MV-4-11 (cell line): ENCODE measurements around the gene ANGPTL8.

Experiments used
- DNase-seq: peaks from one replicate; lab custom pipeline; 2025; lab: John Stamatoyannopoulos, UW

ANGPTL8 gene, protein sequence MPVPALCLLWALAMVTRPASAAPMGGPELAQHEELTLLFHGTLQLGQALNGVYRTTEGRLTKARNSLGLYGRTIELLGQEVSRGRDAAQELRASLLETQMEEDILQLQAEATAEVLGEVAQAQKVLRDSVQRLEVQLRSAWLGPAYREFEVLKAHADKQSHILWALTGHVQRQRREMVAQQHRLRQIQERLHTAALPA

DNA sequence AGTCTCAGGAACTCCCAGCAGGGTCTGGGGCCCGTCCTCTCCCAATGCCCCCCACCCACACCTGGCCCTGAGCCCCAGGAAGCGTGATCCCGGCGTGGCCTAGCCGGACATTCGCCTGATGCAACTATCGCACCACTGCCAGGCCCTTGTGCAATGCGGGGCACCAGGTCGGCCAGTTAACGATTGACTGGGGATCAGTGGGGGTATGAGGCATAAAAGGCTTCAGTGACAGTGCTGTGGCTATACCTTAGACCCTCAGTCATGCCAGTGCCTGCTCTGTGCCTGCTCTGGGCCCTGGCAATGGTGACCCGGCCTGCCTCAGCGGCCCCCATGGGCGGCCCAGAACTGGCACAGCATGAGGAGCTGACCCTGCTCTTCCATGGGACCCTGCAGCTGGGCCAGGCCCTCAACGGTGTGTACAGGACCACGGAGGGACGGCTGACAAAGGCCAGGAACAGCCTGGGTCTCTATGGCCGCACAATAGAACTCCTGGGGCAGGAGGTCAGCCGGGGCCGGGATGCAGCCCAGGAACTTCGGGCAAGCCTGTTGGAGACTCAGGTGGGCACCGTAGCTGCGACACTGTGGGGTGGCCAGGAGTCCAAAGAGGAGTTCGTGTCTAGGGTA, at the start of gene ANGPTL8:
Gene ANGPTL8 (plus strand): TSS at position 243 of the 624 bp plus-strand sequence. CDS start 19 bp downstream, at position 262.
- DNase-seq: no peak

DNA sequence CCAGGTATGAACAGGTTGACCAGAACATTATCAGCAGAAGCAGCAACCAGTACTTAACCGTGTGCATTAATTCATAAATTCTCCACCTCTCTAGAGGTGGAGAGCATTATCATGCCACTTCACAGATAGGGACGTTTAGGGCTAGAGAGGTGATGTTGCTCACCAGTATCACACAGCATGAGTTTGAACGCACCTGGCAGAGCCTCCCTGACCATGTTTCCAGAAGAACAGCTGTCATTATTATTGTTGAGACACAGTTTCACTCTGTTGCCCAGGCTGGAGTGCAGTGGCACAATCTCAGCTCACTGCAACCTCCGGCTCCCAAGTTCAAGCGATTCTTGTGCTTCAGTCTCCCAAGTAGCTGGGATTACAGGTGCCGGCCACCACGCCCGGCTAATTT, 48.9 kb upstream of the ANGPTL8 start:
- DNase-seq: no peak

DNA sequence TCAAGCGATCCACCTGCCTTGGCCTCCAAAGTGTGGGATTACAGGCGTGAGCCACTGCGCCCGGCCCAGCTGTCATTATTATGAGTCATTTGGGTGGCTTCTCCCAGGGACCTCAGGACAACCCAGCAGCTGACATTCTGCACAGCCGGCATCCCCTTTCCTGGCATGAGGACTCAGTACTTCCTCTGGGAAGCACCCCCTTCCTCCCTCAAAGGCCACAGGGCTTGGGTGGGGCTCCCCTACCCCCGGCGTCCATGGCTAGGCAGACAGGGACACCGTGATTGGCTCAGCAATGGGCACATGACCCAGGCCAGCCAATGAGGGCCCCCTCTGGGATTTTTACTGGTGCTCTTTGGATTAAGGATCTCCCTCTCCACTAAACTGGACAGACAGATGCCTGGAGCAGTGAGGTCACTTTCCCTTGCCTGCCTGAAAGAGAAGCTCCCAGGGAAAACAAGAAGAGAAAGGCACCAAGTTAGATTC, 48.1 kb upstream of the ANGPTL8 start:
- peak; percentile 74 for DNase-seq

GRCh38 chr19:11191934-11192333, 47.5 kb upstream of the ANGPTL8 start:
- no peak for DNase-seq

GRCh38 chr19:11192957-11193939, 46.2 kb upstream of the ANGPTL8 start:
- DNase-seq: no peak

- no peak for DNase-seq
Measured at GRCh38 chr19:11194173-11194572, 45.2 kb upstream of the ANGPTL8 start.

DNA sequence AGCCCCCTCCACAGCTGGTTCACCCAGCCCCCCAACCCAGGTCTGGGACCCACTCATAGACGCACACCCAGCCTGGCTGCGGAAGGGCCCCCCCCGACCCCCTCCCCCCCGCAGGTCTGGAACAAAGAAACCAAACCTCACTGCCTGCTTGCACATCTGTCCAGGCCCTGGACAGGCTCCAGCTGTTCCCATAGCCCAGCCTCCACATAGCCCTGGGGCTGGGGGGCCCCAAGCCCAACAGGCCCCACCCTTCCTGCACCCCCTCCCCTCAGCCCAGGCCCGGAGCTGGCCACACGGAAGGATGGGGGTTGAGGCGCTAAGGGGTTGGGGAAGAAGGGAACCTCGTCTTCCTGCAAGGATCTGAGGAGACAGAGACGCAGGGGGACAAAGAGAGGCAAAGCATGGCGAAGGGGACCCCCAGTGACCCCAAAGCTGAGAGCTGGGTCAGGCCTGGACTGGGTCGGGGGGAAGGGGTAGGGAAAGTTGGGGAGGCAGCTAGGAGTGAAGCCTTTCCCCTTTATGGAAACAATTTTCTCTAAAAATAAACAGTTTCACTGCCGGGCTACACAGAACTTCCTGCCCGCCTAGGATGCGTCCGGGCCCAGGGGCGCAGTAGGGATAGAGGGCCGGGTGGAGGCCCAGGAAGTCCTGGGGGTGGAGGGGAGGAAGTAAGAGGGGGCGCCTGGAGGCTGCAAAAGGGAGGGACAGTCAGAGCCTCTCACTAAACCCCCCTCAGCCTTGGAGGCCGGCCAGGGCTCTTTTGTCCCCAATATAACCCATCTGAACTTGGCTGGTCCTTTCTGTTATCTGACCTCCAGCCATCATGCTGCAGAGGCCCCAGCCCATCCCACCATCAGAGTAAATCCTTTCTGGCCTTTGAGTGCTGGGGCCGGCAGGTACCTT, 44.5 kb upstream of the ANGPTL8 start:
- DNase-seq: peak; percentile 44

GRCh38 chr19:11195681-11196080, 43.7 kb upstream of the ANGPTL8 start:
- DNase-seq: no peak

DNA sequence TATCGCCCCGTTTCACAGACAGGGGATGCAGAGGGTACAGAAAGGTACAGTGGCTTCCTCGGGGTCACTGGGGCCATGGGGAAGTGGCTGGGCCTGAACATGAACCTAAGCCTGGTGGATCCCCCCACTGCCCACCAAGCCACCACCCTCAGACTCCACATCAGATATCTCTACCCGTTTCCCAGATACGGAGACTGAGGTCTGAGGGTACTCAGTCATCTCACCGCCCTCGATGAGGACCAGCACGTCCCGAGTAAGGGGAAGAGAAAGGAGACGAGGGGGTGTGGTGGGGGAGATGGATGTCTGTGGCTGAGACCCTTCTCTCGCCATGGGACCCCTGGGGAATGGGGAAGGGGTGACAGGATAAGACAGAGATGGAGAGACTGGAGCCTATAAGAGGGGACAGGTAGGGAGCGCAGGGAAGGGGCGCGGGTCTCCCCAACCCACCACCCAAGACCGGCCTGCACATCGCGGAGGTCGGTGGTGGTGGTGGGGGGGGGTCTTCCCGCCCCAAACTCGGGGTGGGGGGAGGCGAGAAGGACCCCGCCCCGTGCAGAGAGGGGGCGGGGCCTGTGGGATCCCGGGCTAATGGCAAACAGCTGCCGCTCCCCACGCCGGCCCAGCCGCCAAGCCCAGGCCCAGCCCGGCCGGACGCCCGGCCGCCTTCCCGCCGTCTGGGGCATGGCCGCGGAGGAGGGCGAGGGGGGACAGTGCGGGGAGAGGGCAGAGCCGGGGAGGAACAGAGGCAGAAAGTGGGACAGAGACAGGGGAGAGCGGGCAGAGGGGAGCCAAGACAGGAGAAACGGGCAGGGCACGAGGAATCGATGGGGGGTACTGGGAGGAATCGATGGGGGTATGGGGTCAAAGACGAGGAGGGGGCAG, 42.8 kb upstream of the ANGPTL8 start:
- DNase-seq: no peak

DNA sequence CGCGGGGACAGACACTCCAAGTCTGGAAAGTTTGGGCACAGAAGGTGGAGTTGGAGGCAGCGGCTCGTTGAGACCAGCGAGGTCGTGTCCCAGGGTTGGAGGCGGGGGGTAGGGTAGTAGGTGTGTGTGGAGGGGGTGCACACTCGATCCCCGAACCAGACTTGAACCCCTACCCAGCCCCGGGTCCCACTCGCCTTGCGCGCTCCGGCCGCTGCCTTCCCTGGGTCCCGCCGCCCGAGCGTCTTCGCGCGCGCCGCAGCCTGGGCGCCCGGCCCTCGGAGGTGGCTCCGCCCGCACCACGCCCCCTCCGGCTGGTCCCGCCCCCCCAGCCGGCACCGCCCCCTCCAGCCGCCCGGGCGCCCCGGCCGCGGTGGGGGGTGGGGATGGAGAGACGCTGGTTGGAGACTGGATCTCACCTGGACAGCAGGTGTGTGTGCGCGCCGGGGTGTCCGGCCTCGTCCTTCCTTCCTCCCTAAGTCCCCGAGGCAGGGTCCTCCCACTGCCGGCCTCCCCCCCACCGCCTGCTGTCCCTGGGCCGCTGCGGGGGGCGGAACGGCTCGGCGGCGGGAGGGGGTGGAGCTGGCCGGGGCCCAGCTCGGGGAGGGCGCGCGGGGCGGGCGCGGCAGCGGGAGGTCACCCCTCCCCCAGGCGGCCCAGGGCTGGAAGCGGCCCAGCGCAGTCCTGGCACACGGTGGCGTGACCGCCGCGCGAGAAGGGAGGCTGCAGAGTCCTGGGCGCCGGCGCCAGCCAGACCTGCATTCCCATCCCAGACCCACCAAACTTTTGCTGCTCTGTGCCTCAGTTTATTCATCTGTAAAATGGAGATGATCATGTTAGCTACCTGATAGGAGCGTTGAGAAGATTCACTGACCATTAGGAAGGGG, 41.9 kb upstream of the ANGPTL8 start, which contains the start of gene KANK2:
Gene KANK2 (minus strand): TSS at position 255 of the 884 bp plus-strand sequence. CDS start 3,034 bp downstream, outside the sequence.
- peak; percentile 60 for DNase-seq

DNA sequence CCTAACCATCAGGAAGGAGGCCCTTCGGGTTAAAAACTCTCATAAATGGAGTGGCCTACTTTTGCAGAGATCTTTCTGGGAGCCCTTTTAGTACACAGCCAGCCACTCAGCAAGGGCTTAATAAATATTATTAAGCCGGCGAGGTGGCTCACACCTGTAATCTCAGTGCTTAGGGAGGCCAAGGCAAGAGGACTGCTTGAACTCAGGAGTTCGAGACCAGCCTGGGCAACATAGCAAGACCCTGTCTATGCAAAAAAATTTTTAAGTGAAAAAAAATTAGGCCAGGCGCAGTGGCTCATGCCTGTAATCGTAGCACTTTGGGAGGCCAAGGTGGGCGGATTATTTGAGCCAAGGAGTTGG, 41.3 kb upstream of the ANGPTL8 start:
- DNase-seq: no peak

GRCh38 chr19:11198769-11199424, 40.5 kb upstream of the ANGPTL8 start:
- DNase-seq: no peak

GRCh38 chr19:11199517-11199916, 39.9 kb upstream of the ANGPTL8 start:
- no peak for DNase-seq

- no peak for DNase-seq
Measured at GRCh38 chr19:11200015-11200574, 39.3 kb upstream of the ANGPTL8 start.

DNA sequence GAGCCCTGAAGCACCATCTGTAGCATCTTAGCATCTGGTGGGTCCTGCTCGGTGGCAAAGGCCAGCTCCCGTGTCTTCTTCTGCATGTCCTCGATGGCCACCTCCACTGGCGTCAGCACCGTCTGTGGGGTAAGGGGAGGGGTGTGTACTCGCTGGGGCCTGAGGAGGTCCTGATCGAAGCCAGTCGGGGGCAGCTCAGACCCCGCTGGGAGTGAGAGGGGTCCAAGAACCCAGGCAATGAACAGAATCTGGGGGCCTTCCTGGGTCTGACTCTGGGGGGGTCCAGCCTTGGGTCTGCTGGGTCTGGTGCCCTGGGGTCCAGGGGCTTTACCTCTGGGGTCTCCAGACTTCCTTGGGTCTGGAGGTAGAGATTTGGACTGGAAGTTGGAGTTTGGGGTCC, 38.5 kb upstream of the ANGPTL8 start:
- DNase-seq: no peak

- no peak for DNase-seq
Measured at GRCh38 chr19:11201791-11202190, 37.6 kb upstream of the ANGPTL8 start.

GRCh38 chr19:11202488-11203193, 36.8 kb upstream of the ANGPTL8 start:
- no peak for DNase-seq
